HG03103 (cell line): ENCODE data around the gene ARMH3.

Source experiments
- ATAC-seq: cut with Tn5 transposase; IDR thresholded peaks from one replicate; pipeline ENCODE4 v1.9.1; 2021; ENCODE audit warnings: low read depth; ENCODE audit not compliant: unreplicated experiment

ARMH3 gene

DNA sequence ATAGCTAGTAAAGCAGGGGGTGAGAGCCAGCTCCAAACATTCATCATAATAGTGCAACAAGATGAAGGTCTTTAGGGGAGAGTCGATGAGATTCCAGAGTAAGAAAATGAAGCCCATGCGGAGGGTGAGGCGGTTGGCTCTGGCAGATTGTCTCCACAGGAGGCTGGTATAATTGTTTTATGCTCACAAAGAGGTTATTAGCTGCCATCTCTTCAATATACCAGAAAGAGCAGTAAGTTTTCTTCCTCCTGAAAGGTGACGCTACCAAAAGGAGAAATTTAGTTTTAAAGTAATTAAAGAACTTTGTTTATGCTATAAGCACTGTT is 153.2 kb downstream of the ARMH3 start:
- ATAC-seq: no peak

DNA sequence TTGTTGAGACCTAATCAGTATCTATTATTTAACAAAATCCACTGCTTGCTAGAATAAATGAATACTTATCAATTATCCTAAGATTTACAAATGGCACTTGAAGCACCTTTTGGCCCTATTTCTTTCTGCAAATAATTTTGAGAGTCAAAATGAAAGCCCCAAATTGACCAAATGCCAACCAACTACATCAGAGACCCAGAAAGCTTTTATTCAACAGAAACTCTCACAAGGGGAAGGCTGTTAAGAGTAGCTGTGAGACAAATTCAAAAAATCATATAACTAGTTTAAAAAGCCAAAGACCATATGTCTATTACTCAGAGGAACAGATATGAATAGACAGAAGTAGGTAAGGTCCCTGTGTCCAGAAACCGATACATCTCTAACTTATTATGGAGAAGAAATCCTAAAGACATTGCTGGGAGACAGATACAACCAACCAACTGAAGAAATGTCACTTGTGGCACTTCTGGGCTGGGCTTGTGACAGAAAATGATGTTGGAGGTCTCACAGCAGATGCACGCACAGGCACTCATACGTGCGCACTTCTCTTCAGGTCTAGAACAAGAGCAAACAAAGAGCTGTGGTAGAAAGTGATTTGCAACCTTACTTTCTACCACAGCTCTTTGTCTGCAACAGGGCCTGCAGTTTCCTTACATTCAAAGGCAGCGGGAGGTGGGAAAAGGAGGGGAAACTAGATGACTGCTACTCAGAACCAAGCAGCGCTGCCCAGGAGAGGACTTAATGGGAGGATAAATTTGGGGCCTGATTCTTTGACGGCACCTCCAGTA is 153.7 kb downstream of the ARMH3 start:
- ATAC-seq: no peak

DNA sequence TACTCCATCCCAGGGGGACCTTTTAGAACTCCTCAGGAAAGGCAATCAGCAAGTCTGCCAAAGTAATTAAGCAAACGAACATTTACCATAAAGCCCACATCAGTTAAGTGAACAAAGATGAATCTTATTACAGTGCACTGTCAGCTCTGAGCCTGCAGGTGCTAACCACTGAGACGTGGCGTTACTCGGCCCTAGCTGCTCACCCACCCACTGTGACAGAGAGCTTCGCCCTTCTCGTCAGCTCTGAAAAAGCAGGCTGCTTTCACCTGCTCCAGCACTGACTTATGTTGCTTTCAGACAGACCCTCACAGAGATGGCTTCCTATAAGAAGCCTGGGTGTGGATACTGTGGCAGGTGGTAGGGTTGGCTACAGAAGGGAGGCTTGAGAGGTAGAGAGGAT is 154.6 kb downstream of the ARMH3 start:
- peak; percentile 53 for ATAC-seq

DNA sequence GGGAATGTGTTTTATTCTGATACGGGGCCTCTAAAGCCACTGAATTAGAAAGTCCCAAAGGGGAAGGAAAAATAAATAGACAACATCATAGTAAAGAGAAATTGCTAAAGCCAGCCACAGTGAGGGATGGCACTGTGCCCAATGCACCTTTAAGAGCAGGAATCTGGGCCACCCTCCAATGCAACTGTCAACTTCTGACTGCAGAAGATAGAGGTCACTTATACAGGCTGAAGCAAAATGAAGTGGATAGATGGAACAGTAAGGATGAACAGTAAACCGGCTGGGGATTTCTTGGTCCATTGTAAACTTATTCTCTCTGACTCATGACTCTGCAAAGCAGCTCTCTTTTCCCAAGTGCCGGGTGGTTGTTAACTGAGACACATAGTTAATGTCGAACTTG is 158.3 kb downstream of the ARMH3 start:
- no peak for ATAC-seq

DNA sequence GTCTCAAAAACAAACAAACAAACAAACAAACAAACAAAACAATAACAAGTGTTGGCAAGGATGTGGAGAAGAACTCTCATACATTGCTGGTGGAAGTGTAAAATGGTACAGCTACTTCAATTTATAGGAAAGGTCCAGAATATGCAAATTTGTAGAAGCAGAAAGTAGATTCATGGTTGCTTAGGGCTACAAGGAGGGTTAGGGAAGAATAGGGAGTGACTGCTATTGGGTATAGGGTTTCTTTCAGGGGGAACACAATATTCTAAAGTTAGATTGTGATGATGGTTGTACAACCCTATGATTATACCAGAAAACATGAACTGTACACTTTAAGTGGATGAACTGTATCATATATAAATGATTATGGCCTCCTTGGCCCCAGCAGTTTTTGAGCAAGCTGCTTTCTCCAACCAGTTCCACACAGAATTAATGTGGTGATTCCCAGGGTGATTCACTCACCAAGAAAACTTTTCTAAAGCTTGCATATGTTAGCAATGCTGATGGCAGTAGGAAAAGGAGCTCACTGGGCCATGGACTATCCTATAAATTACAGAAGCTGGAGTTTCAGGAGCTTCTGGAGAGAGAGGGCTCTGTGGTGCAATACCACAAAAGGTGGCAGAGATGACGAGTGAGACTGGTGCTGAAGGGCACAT is 159.6 kb downstream of the ARMH3 start:
- no peak for ATAC-seq

DNA sequence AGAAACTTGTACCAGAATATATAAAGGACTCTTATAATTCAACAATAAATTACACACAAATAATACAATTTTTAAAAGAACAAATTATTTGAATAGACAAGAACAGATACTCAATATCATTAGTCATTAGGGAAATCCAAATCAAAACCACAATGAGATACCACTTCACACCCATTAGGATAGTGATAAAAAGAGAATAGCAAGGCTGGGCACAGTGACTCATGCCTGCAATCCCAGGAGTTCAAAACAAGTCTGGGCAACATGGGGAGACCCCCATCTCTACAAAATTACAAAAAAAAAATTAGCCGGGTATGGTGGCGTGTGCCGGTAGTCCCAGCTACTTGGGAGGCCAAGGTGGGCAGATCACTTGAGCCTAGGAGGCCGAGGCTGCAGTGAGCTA is 160.2 kb downstream of the ARMH3 start:
- ATAC-seq: no peak

DNA sequence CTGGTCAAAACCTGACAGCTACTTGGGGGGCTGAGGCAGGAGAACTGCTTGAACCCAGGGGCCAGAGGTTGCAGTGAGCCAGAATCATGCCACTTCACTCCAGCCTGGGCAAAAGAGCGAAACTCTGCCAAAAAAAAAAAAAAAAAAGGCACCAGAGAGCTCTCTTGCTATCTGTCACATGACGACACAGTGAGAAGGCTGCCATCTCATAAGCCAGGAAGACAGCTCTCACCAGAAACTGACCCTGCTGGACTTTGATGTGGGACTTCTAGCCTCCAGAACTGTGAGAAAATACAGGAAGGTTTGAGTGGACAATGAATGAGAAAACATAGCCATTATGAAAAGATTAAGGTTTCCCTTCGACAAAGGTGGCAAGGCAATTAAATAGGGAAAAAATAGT is 161.2 kb downstream of the ARMH3 start:
- no peak for ATAC-seq

DNA sequence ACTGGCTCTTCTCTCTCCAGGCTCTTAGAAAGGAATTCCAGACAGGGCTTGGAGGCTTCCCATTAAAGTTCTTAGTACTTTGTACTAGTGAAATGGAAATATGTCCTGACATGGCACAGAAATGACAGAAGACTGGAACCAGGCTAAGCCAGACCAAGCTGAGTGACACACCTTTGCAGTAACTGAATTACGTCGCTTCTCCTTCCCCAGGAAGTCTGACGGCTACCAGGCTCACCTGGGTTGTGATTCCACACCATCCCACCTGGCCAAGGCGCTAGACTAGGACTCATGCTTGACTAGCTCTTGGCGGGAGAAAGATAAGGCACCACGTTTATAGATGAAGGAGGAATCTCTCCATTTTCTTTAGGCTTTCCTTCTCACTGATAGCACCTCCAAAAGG is 161.7 kb downstream of the ARMH3 start:
- ATAC-seq: no peak

DNA sequence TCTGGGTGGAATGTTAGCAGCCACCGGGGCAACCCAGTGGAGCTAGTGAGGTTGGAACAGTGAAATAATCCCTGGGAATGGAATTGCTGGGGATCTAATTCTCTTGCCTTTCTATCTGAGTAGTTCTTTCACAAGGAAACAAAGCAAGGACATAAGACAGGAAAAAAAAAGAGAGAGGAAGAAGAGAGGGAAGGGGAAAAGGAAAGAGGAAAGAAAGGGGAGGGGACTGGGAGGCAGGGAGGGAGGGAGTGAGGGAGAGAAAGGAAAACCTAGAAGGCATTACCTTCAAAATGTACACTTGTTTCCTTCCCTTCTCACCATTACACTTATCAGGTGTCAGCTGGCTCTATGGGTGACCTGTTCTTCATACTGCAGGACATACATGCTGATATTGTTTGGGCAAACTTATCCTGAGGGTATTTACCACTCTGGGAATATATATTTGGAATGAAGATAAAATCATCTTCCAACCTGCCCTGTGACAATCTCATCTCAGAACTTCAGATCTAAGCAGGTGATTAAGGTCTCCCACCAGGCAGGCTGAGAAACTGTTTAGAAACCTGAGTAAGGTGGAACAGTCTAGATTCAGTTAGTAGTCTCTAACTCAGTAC is 162.4 kb downstream of the ARMH3 start:
- no peak for ATAC-seq

DNA sequence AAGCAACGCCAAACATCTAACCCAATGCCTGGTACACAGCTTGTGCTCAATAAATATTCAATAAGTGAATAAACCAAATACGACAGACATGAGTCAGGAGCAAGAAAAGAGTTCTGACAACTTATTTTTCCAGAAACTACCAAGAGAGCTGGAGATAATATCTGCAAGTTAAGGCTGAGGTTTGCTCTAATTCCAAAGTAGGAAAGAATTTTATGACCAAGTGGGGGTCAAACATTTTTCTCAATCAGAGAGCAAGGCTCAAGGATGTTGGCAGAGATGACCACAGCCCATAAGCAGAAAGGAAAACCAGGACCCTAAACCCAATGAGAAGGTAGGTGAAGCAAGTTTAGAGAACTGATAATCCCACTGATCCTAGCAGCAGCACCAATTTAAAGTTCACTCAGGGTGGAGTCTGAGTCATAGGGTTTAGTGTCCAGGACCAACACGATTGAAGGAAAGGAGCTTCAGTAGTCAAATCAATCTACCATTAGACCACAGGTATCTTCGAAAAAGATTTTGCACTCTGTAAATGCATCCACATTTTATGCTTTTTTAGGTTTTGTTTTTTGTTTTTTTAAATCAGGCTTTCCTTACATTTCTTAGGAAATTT is 163.1 kb downstream of the ARMH3 start:
- ATAC-seq: no peak

DNA sequence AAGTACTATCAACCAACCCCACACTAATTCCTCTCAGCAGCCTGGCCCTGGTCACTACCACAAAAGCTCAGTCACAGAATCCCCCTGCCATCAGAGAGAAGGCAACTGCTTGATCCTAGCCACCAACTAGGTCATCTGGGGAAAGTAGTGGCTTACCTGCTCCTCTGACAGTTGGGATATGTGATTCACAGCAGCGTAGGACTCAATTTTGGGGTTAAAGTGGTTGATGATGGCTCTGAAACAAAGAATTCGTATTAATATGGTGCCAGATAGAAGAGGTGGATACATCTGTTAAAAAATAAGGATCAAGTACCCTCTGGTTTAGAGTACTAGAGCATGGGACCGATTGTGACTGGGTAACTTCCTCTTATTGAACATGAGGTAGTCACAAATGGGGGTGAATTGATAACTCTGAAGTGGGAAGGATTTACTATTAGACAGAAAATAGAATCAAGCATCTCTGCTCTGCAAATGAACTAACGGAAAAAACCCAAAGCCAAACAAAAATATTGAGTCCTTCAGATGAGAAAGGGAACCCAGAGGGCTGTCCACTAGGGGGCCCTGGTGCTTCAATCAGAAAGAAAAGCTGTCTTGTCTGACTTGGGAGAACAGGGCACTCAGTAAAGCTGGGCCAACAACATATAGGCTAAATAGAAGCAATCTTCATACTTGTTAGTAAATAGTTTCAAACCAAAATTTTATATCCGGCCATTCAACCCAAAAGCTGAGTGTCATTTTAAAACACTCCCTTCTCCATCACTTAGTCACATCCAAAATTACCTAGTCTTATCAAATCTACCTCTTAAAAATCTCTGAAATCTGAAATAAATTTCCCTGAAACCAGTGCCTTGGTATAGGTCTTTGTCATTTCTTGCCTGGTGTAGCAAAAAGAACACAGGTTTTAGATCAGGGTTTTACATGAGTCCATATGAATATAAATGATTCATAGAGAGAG is 166.4 kb downstream of the ARMH3 start:
- no peak for ATAC-seq

DNA sequence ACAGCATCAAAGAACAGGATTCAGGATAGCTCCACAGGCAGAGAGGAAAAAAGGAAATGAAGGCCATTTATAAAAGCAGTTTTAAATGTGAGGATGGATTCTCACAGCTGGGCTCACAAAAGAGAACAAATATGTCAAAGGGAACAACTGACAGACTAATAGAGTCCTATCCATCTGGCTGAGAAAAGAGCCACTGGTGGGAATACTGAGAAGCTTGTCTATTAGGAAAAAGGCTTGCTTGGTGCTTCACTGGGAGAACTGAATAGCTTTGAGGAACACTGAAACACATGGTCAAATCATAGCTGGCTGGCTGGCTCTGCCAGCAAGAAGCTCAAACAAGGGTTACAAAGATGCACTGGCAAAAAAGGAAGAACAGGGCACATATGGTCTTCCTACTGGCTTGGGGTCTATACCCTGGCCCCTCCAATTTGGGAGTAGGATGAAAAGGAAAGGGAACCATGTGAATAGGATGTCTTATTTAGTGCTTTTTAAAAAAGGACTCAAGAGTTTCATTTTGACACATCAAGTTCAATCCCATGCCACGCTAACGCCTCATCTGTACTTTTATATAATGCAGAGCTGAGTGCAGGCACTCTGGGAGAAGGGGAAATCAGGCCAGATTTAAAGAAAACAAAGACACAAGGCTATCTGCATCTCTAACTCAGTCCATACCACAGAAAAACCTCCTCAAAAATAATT is 167.6 kb downstream of the ARMH3 start:
- ATAC-seq: no peak

DNA sequence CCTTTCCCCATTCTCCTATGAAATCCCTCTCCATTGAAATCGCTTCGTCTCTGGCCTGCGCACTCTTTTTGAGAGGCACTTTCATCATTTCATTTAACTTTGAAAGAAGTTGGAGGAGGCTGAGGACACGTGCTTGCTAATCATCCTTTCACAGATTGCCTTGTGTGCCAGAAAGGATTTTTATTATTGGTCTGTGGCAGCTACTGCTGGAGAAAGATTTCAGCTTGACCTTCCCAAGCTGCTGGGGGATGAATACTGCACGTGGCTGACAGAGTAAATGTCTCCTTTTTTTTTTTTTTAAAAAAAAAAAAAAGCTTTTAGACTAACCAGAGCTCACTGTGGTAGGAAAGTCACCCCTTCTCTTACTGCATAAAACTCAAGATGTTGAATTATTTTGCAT is 168.2 kb downstream of the ARMH3 start:
- no peak for ATAC-seq

DNA sequence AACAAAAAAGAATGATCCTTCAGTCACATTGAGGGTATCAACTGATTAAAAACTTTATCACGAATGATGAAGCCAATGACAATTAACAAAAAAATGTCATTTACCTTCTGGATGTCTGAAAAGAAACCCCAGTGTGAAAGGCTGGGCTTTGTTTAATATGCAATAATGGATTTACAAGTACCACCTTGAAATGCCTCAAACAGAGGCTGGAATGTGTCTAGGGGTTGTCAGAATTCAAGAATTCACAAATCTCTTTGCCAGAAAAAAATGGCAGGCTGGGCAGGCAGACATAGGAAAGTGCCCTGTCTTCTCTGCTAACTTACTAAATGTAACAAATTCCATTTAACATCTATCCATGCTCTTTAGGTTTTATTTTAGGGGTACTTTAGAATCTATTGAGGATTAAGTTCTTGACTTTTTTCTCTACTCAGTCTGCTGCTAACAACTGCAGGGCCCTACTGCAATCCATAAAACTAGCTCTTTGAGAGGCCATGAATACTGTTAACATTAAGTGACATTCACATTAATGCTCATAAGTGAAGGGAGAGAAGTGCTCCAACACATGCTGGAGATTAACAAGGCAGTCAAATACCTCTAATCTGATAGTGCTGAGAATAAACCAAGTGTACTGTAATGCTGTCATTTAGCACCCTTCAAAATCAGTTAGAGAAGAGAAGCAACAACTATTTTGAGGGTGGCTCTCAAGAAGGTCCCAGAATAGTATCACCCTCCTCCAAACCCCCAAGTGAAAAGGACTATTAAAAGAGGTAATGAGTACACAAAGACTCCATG is 169.3 kb downstream of the ARMH3 start:
- no peak for ATAC-seq

DNA sequence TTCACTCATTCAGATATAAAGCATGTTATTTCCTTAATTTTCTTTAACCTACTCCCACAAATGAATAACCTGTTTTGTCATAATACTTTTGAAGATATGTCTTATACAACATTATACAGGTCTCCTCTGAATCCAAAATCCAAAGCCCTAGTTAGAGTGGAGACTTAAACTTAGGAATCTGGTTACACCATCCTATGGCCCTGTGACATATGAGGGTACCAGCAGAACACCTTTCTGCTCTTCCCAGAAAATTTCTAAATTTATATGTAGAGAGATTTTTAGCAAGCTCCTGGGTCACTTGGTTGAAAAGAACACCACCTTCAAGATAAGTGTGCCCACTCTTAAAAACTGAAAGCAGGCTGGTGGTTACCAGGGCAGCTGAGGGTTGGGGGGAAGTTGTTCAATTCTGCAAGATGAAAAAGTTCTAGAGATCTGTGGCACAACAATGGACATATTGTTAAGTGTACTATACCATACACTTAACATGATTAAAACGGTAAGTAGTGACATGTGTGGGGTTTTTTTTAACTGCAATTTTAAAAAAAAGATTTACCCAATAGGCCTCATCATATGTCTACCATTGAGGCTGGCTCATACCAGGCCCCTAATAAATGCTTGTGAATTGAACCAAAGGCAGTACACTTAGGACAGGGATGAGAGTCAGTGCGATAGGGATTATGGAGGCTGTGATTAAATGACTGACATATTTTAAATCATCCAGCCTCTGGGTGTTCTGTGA is 174.8 kb downstream of the ARMH3 start:
- ATAC-seq: no peak

DNA sequence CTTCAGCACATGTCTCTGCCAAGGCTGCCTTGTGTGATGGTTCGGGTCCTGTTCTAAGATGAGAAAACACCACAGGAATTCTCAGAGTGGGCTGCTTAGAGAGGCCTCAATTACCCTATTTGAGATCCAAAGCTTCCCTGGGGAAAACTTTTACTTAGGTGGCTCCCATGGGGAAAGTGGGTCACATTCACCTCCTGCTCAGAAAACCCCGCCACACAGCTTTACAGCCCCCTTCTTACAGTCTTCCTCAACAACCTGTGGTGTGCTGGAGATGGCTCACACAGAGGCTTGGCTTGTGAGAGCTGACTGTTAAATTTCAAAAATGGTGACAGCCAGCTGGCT is 175.8 kb downstream of the ARMH3 start:
- no peak for ATAC-seq

DNA sequence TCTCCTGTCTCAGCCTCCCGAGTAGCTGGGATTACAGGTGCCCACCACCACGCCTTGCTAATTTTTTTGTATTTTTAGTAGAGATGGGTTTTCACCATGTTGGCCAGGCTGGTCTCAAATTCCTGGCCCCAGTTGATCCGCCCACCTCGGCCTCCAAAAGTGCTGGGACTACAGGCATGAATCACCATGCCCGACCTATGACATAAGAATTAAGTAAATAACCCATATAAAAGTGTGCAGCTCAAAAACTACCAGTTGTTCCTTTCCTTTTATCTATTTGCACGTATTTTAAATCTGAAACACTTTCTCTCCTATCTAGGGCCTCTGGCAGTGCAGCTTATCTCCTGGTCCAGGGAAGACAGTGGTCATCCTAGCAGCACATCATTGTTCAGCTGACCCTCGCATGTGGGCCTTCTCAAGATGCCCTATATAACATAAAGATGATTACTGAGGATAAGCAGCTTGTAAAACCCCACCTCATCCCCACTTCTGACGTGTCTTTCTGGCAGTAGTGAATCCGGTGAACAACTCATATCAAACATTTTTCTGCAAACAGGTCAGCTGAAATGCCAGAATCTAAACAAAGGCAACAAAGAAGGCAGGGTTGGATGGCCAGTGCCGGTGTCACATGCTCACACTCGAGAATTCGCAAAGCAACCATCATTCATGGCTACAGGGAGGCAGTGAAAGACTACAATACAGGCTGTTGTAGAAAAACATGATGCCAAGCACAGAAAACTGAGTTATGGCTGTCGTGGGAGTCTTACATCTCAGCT is 176.3 kb downstream of the ARMH3 start:
- no peak for ATAC-seq

DNA sequence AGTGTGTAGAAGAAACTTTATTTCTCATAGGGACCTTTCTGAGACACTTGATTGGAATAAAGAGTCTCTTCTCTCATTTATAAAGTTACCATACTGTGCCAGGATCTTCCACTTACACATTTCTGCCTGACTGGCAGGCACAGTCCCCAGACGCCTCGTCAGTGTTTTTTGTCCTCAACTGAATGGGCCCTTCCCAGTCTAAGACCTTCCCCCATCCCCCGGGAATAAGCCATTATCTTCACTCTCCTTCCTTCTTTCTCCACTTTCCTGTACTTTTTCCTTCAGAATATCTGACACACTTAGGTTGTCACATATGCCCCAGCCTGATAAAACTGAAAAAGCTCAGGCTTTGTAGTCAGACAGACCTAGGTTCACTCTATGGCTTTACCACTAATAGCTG is 177.1 kb downstream of the ARMH3 start:
- no peak for ATAC-seq
